K562 (cell line): ENCODE results near the gene AGL. TPM values are rescaled to one million over a fixed set of nuclear protein-coding genes. Genes with fewer than 3 reads are reported as not detected.

Source experiments
- ARID1B ChIP-seq: fragments of 450-650 bp; IDR thresholded peaks from 2 replicates; pipeline ENCODE4 v1.6.1; 2016; ENCODE audit warnings: antibody characterized with exemption, mild to moderate bottlenecking, inconsistent platforms
- ARID2 ChIP-seq: fragments of 450-650 bp; IDR thresholded peaks from 2 replicates; pipeline ENCODE4 v1.6.1; 2017; ENCODE audit warnings: antibody characterized with exemption, mild to moderate bottlenecking
- HCFC1 ChIP-seq: IDR thresholded peaks from 2 replicates; pipeline ENCODE4 v1.6.1; 2012; ENCODE audit warnings: low read depth, low read length, improper control_type of control experiment
- HMGN3 ChIP-seq: IDR thresholded peaks from 2 replicates; pipeline ENCODE4 v1.6.1; 2011; ENCODE audit warnings: borderline replicate concordance, low read depth, mild to moderate bottlenecking, mixed read lengths, low read length; ENCODE audit not compliant: insufficient read length; ENCODE audit errors: extremely low read depth
- IRF2 ChIP-seq: sonication (generic); formaldehyde crosslinking; IDR thresholded peaks from 2 replicates; pipeline ENCODE4 v1.8.1; 2022; ENCODE audit warnings: mild to moderate bottlenecking, missing genetic modification reagents
- KHSRP ChIP-seq: fragments of 450-650 bp; IDR thresholded peaks from 2 replicates; pipeline ENCODE4 v1.6.1; 2017
- SREBF2 ChIP-seq: sonication (generic); formaldehyde crosslinking; IDR thresholded peaks from 2 replicates; pipeline ENCODE4 v1.4.0; 2020; ENCODE audit warnings: mild to moderate bottlenecking, missing genetic modification reagents
- XRCC3 ChIP-seq: fragments of 450-650 bp; IDR thresholded peaks from 2 replicates; pipeline ENCODE4 v1.6.1; 2017; ENCODE audit warnings: mild to moderate bottlenecking, moderate library complexity
- ZMIZ1 ChIP-seq, 2 experiments: fragments of 150-350 bp in 1 of 2; IDR thresholded peaks; 2 replicates each; pipeline ENCODE4 v1.6.1; 2012 to 2016; ENCODE audit warnings: low read depth in 2 of 2, low read length in 2 of 2, mild to moderate bottlenecking in 1 of 2, moderate library complexity in 1 of 2
- ZNF384 ChIP-seq: IDR thresholded peaks from 2 replicates; pipeline ENCODE4 v1.6.1; 2012; ENCODE audit warnings: low read depth, low read length, improper control_type of control experiment
- ZNF699 ChIP-seq: fragments of 250-450 bp; sonication (Bioruptor Pico); IDR thresholded peaks from 2 replicates; pipeline ENCODE4 v1.8.0; 2021; ENCODE audit warnings: mild to moderate bottlenecking, moderate library complexity; ENCODE audit not compliant: insufficient replicate concordance
- polyA plus RNA-seq, 8 experiments: library from polyadenylated mRNA; depleted of rRNA in 4 of 8; stranded (reverse) in 5 of 8; unstranded in 3 of 8; fragments of >200 nt; fragmentation: Nextera tagmentation in 2 of 8; fragmentation: Illumina TruSeq in 1 of 8; extraction: Ambion mirVana in 2 of 8; extraction: Trizol in 1 of 8; gene quantifications; 2 replicates each; pipeline versions ENCODE4 v1.2.1 to v1.2.3, GENCODE V29; 2011 to 2014; ENCODE audit warnings: inconsistent platforms in 1 of 8, missing spikeins in 1 of 8
- total RNA-seq, 7 experiments: library from RNA; depleted of rRNA in 6 of 7; stranded (reverse); fragments of >200 nt in 6 of 7; fragmentation: Illumina TruSeq in 2 of 7; extraction: Trizol in 2 of 7; gene quantifications; 2 replicates each; pipeline versions ENCODE4 v1.2.1 to v1.2.3, GENCODE V29; 2011 to 2021; ENCODE audit warnings: low replicate concordance in 1 of 7
- TF ChIP-seq, protein P1 (sequence below): fragments of 450-650 bp; IDR thresholded peaks from 2 replicates; pipeline ENCODE4 v1.6.1; 2016
- TF ChIP-seq, protein P2 (sequence below): sonication (generic); formaldehyde crosslinking; IDR thresholded peaks from 2 replicates; pipeline ENCODE4 v1.8.1; 2023; ENCODE audit warnings: mild to moderate bottlenecking, missing genetic modification reagents
- TF ChIP-seq, protein P3 (sequence below): fragments of 250-450 bp; sonication (Bioruptor Pico); IDR thresholded peaks from 2 replicates; pipeline ENCODE4 v1.5.0; 2022; ENCODE audit warnings: mild to moderate bottlenecking
- TF ChIP-seq, protein P4 (sequence below), 2 experiments: fragments of 450-650 bp in 1 of 2; IDR thresholded peaks; 2 replicates each; pipeline ENCODE4 v1.6.1; 2011 to 2017; ENCODE audit warnings: low read depth in 2 of 2, antibody characterized with exemption in 1 of 2, borderline replicate concordance in 1 of 2, low read length in 1 of 2, mild to moderate bottlenecking in 1 of 2, mixed read lengths in 1 of 2; ENCODE audit not compliant: control insufficient read depth in 1 of 2

AGL gene
- total and polyA plus RNA-seq, 9 of the 15 experiments (the other 6 are each of a cell fraction or from before 2014, with no cell fraction given), result 6.3 to 20.4 (median 12.4) TPM

DNA sequence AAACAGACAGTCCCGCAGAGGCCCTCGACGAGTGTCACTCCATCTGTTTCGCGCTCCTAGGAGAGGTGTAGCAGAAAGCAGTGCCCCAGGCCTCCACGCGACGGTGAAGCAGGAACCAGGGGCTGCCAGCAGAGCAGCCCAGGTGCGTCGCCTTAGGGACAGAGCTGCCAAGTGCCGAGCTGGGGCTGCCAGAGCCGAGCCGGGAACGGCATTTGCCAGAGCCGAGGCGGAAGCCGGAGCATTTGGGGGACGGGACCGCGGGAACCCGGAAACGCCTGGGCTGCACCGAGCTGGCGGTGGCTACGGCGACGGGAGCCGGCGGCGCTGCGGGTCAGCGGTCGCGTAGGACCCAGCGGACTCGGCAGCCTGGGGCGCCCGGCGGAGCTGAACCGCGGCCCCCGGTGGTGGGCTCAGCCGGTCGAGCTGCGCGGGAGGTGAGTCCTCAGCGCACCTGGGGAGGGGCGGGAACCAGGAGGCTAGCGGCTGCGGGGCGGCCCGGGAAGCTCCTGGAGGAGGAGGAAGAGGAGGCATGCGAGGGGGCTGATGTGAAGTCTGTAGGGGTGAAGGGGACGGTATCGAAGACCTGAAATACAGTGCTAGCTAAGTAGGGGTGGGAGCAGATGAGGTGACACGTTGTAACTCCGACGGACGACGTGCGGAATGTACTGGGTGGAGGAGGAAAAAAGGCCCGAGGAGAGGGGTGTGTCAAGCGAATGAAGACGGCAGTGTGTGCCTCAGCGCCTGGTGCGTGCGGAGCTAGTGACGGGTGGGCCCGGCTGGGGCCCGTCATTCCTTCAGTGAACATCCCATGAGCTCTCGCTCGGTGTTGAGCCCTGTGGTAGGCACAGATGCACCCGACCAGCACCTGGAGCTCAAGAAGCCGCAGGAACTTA is 119.8 kb downstream of the AGL start, which contains the start of gene SLC35A3 (continued):
- TF ChIP-seq, protein P1, sequence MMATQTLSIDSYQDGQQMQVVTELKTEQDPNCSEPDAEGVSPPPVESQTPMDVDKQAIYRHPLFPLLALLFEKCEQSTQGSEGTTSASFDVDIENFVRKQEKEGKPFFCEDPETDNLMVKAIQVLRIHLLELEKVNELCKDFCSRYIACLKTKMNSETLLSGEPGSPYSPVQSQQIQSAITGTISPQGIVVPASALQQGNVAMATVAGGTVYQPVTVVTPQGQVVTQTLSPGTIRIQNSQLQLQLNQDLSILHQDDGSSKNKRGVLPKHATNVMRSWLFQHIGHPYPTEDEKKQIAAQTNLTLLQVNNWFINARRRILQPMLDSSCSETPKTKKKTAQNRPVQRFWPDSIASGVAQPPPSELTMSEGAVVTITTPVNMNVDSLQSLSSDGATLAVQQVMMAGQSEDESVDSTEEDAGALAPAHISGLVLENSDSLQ, result 0 out of 2 replicates have a peak, but pooled peaks have one; percentile 5
- TF ChIP-seq HMGN3, result peak; percentile 87
- TF ChIP-seq IRF2 (CRISPR knock-in tag), result no peak
- no peak for TF ChIP-seq ZNF699 (CRISPR knock-in tag)
- TF ChIP-seq KHSRP, result no peak
- TF ChIP-seq ARID1B, result no peak
- TF ChIP-seq, protein P2, sequence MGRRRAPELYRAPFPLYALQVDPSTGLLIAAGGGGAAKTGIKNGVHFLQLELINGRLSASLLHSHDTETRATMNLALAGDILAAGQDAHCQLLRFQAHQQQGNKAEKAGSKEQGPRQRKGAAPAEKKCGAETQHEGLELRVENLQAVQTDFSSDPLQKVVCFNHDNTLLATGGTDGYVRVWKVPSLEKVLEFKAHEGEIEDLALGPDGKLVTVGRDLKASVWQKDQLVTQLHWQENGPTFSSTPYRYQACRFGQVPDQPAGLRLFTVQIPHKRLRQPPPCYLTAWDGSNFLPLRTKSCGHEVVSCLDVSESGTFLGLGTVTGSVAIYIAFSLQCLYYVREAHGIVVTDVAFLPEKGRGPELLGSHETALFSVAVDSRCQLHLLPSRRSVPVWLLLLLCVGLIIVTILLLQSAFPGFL (CRISPR knock-in tag), result no peak
- TF ChIP-seq, protein P3, sequence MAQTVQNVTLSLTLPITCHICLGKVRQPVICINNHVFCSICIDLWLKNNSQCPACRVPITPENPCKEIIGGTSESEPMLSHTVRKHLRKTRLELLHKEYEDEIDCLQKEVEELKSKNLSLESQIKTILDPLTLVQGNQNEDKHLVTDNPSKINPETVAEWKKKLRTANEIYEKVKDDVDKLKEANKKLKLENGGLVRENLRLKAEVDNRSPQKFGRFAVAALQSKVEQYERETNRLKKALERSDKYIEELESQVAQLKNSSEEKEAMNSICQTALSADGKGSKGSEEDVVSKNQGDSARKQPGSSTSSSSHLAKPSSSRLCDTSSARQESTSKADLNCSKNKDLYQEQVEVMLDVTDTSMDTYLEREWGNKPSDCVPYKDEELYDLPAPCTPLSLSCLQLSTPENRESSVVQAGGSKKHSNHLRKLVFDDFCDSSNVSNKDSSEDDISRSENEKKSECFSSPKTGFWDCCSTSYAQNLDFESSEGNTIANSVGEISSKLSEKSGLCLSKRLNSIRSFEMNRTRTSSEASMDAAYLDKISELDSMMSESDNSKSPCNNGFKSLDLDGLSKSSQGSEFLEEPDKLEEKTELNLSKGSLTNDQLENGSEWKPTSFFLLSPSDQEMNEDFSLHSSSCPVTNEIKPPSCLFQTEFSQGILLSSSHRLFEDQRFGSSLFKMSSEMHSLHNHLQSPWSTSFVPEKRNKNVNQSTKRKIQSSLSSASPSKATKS, result no peak
- TF ChIP-seq XRCC3, result no peak
- TF ChIP-seq ZNF384, result no peak
- TF ChIP-seq HCFC1, result peak; percentile 83
- no peak for TF ChIP-seq SREBF2
- no peak for TF ChIP-seq ARID2
- TF ChIP-seq ZMIZ1 (IDR thresholded peaks at IDR 0.05; ENCODE audit: low read depth in 2 of 2, low read length in 2 of 2), result peak in 1 of 2 experiments; percentile 46; a peak in 1 of 4 replicates
- TF ChIP-seq, protein P4, sequence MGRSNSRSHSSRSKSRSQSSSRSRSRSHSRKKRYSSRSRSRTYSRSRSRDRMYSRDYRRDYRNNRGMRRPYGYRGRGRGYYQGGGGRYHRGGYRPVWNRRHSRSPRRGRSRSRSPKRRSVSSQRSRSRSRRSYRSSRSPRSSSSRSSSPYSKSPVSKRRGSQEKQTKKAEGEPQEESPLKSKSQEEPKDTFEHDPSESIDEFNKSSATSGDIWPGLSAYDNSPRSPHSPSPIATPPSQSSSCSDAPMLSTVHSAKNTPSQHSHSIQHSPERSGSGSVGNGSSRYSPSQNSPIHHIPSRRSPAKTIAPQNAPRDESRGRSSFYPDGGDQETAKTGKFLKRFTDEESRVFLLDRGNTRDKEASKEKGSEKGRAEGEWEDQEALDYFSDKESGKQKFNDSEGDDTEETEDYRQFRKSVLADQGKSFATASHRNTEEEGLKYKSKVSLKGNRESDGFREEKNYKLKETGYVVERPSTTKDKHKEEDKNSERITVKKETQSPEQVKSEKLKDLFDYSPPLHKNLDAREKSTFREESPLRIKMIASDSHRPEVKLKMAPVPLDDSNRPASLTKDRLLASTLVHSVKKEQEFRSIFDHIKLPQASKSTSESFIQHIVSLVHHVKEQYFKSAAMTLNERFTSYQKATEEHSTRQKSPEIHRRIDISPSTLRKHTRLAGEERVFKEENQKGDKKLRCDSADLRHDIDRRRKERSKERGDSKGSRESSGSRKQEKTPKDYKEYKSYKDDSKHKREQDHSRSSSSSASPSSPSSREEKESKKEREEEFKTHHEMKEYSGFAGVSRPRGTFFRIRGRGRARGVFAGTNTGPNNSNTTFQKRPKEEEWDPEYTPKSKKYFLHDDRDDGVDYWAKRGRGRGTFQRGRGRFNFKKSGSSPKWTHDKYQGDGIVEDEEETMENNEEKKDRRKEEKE (IDR thresholded peaks at IDR 0.05; ENCODE audit: borderline replicate concordance in 1 of 2, control insufficient read depth in 1 of 2, low read depth in 2 of 2, low read length in 1 of 2), result peak in 1 of 2 experiments; percentile 90; a peak in 2 of 4 replicates
